ENCODE results near the gene MDN1. TPM values are rescaled to one million over a fixed set of nuclear protein-coding genes. Genes with fewer than 3 reads are reported as not detected.

The MDN1 gene
- total and polyA plus RNA-seq, 11 donors: 9.1 to 38.0 (median 24.4) TPM

- Histone ChIP-seq H3K4me3 (no peak overlapping the region), H3K27me3 (no peaks in the 10 kb centered on the region), H3K36me3 (peaks cover 0 to 100% (median 87%) of the 10 kb centered on the region in 9 donors), H3K9me3 (no peaks in the 10 kb centered on the region), H3K4me1 (peaks cover 0 to 36% (median 5%) of the 10 kb centered on the region in 12 donors), H3K27ac (peak overlapping the region in 4 of 12 donors; percentile 46 to 69 (median 61))
- TF ChIP-seq POLR2A (IDR thresholded peaks at IDR 0.05) (no peak), CTCF (IDR thresholded peaks at IDR 0.05) (no peak)
- DNase-seq: no peak
- intact Hi-C loops (cut with DNase I): loop anchor here in 1 of 10 donors (10.0 kb wide), 1 partner anchor 245 kb away; the partner anchor contains the start of gene ANKRD6
- 75 to 78% (median 76%) methylated on average over 5 to 6 of the region's 6 CpGs for WGBS, 4 donors
- peak; percentile 42 to 62 (median 50) for ATAC-seq
Observed at GRCh38 chr6:89679215-89680120, 140.1 kb downstream of the MDN1 start.

GRCh38 chr6:89678531-89678930, 141.1 kb downstream of the MDN1 start:
- H3K36me3 ChIP-seq: peaks cover 2 to 100% (median 88%) of the 10 kb centered on the region in 9 donors
- no peaks in the 10 kb centered on the region for H3K27me3 ChIP-seq
- no peaks in the 10 kb centered on the region for H3K9me3 ChIP-seq
- ATAC-seq (no peak), DNase-seq (no peak)
- peaks cover 0 to 36% (median 5%) of the 10 kb centered on the region in 12 donors for H3K4me1 ChIP-seq
- WGBS, 4 donors: 92 to 99% (median 96%) methylated on average over 3 of the region's 3 CpGs
- TF ChIP-seq CTCF (IDR thresholded peaks at IDR 0.05) (no peak), POLR2A (IDR thresholded peaks at IDR 0.05) (no peak)
- no peak overlapping the region for H3K27ac ChIP-seq
- intact Hi-C loops (cut with DNase I): no loop called here
- H3K4me3 ChIP-seq: no peak overlapping the region

- H3K36me3 ChIP-seq: peaks cover 2 to 100% (median 93%) of the 10 kb centered on the region in 9 donors
Observed at GRCh38 chr6:89675949-89676748, 143.4 kb downstream of the MDN1 start.

More at GRCh38 chr6:89675949-89676748, 143.4 kb downstream of the MDN1 start:
- peak in 1 of 5 donors; percentile 53 for DNase-seq
- H3K27me3 ChIP-seq: no peaks in the 10 kb centered on the region
- 31 to 50% (median 41%) methylated on average over 7 of the region's 7 CpGs for WGBS, 4 donors
- peak in 3 of 4 donors; percentile 41 to 66 (median 63) for ATAC-seq
- H3K27ac ChIP-seq: peak overlapping the region in 6 of 12 donors; percentile 6 to 51 (median 20)
- peaks cover 0 to 41% (median 5%) of the 10 kb centered on the region in 12 donors for H3K4me1 ChIP-seq
- H3K4me3 ChIP-seq: no peak overlapping the region
- no peaks in the 10 kb centered on the region for H3K9me3 ChIP-seq
- intact Hi-C loops (cut with DNase I): no loop called here
- TF ChIP-seq CTCF (IDR thresholded peaks at IDR 0.05) (no peak), POLR2A (IDR thresholded peaks at IDR 0.05) (no peak)
